Caco-2 (cell line): ENCODE results near the gene PROP1. TPM values are rescaled to one million over a fixed set of nuclear protein-coding genes. Genes with fewer than 3 reads are reported as not detected.
"Not testable (repeated sequence)": the region's sequence is repeated elsewhere in the genome, so short reads cannot be mapped to it uniquely, and the experiment has no call there.

Experiments
- BruUV-seq: library from RNA; stranded (reverse); fragments of 400-500 nt; replicated peaks from 2 replicates; lab custom pipeline; 2021; lab: Mats Ljungman, UMichigan
- CTCF ChIA-PET: fragments of 300-600 bp; sonication (Branson Sonifier 250); formaldehyde crosslinking; loops from one replicate; lab custom pipeline; 2022; ENCODE audit warnings: antibody characterized with exemption; lab: Charles Lee
- POLR2A ChIA-PET: fragments of 300-600 bp; sonication (Branson Sonifier 250); formaldehyde crosslinking; loops from one replicate; lab custom pipeline; 2022; ENCODE audit warnings: antibody characterized with exemption; lab: Charles Lee
- DNase-seq, 2 experiments: peaks; one replicate each; pipeline versions ENCODE4 v3.0.0 to v3.0.0-alpha.2; 2020 to 2022
- H3K27me3 ChIP-seq: replicated peaks from 2 replicates; pipeline ENCODE4 v1.6.0; 2011; ENCODE audit warnings: low read length; ENCODE audit not compliant: control insufficient read depth, insufficient read depth
- H3K36me3 ChIP-seq: 2 replicates; pipeline ENCODE4 v1.5.1; 2011; ENCODE audit warnings: low read length; ENCODE audit not compliant: control insufficient read depth, insufficient read depth
- H3K4me1 ChIP-seq: fragments of 250-450 bp; sonication (Bioruptor Pico); 2 replicates; pipeline ENCODE4 v1.5.1; 2020; ENCODE audit warnings: mild to moderate bottlenecking
- H3K4me3 ChIP-seq: 2 replicates; pipeline ENCODE4 v1.5.1; 2011; ENCODE audit warnings: low read depth, mild to moderate bottlenecking, control low read depth, low read length
- H3K9me3 ChIP-seq: fragments of 250-450 bp; sonication (Bioruptor Pico); 2 replicates; pipeline ENCODE4 v1.5.1; 2020; ENCODE audit warnings: mild to moderate bottlenecking, moderate library complexity
- H3K27ac Mint-ChIP-seq: one replicate; pipeline ENCODE4 v1.8.0; 2022; ENCODE audit warnings: mixed read lengths; ENCODE audit not compliant: unreplicated experiment
- H3K27me3 Mint-ChIP-seq: one replicate; pipeline ENCODE4 v1.8.0; 2022; ENCODE audit warnings: mixed read lengths; ENCODE audit not compliant: insufficient read depth, unreplicated experiment
- H3K36me3 Mint-ChIP-seq: one replicate; pipeline ENCODE4 v1.8.0; 2022; ENCODE audit warnings: mild to moderate bottlenecking, mixed read lengths; ENCODE audit not compliant: insufficient read depth, unreplicated experiment
- H3K4me1 Mint-ChIP-seq: one replicate; pipeline ENCODE4 v1.8.0; 2022; ENCODE audit warnings: low read depth, mixed read lengths; ENCODE audit not compliant: unreplicated experiment
- H3K4me3 Mint-ChIP-seq: one replicate; pipeline ENCODE4 v1.8.0; 2022; ENCODE audit warnings: mild to moderate bottlenecking, moderate library complexity, mixed read lengths; ENCODE audit not compliant: unreplicated experiment
- H3K9me3 Mint-ChIP-seq: one replicate; pipeline ENCODE4 v1.8.0; 2022; ENCODE audit warnings: mixed read lengths; ENCODE audit not compliant: unreplicated experiment
- CTCF ChIP-seq, 2 experiments: fragments of 200-600 bp in 1 of 2; IDR thresholded peaks; 1 replicate in 1 of 2; 2 replicates in 1 of 2; pipeline versions ENCODE4 v1.5.1 to v1.8.0; 2011 to 2022; ENCODE audit warnings: antibody characterized with exemption in 1 of 2, control low read depth in 1 of 2, inconsistent platforms in 1 of 2, low read depth in 1 of 2, low read length in 1 of 2, mild to moderate bottlenecking in 1 of 2, moderate library complexity in 1 of 2; ENCODE audit not compliant: insufficient read depth in 1 of 2, severe bottlenecking in 1 of 2, unreplicated experiment in 1 of 2
- intact Hi-C: fragments of 100-400 bp; cut with micrococcal nuclease; formaldehyde crosslinking; loops from one replicate; pipeline ENCODE4 v1.10.0; 2022; ENCODE audit not compliant: unreplicated experiment
- total RNA-seq: library from RNA; stranded (reverse); gene quantifications from 2 replicates; pipeline ENCODE4 v1.2.3, GENCODE V29; 2022

Gene PROP1
- total RNA-seq, 1 experiment from 2014 or later: not detected

- ChIA-PET POLR2A (no interaction called here), CTCF (no interaction called here)
- Mint-ChIP-seq H3K9me3 (no peaks in the 10 kb centered on the region), H3K27me3 (peaks cover 3% of the 10 kb centered on the region), H3K4me3 (no peak overlapping the region), H3K27ac (no peak overlapping the region), H3K36me3 (no peaks in the 10 kb centered on the region), H3K4me1 (no peaks in the 10 kb centered on the region)
- Histone ChIP-seq H3K4me1 (no peaks in the 10 kb centered on the region), H3K27me3 (no peaks in the 10 kb centered on the region), H3K9me3 (0 out of 2 replicates have a peak, but pooled peaks cover 5% of the 10 kb centered on the region), H3K4me3 (no peak overlapping the region), H3K36me3 (no peaks in the 10 kb centered on the region)
- intact Hi-C loops: no loop called here
- no peak for DNase-seq
- TF ChIP-seq CTCF (IDR thresholded peaks at IDR 0.05; ENCODE audit: insufficient read depth in 1 of 2, low read depth in 1 of 2, low read length in 1 of 2, severe bottlenecking in 1 of 2, unreplicated experiment in 1 of 2): no peak
- BruUV-seq: no TSS peak
These were observed 23.4 kb downstream of the PROP1 start for GRCh38 chr5:177972613-177973012.

GRCh38 chr5:177972014-177972413 lies 24.0 kb downstream of the PROP1 start:
- H3K4me1 Mint-ChIP-seq, H3K9me3 Mint-ChIP-seq, H3K36me3 Mint-ChIP-seq, POLR2A ChIA-PET, H3K9me3 ChIP-seq, intact Hi-C loops, H3K27ac Mint-ChIP-seq, H3K36me3 ChIP-seq, BruUV-seq, H3K27me3 ChIP-seq, H3K4me3 Mint-ChIP-seq, H3K4me1 ChIP-seq, CTCF ChIA-PET, H3K4me3 ChIP-seq, DNase-seq, H3K27me3 Mint-ChIP-seq: not testable (repeated sequence)

GRCh38 chr5:177968661-177969211 lies 27.3 kb downstream of the PROP1 start:
- no peaks in the 10 kb centered on the region for H3K36me3 Mint-ChIP-seq
- intact Hi-C loops: no loop called here
- Histone ChIP-seq H3K27me3 (no peaks in the 10 kb centered on the region), H3K36me3 (no peaks in the 10 kb centered on the region), H3K4me1 (no peaks in the 10 kb centered on the region), H3K4me3 (no peak overlapping the region), H3K9me3 (no peaks in the 10 kb centered on the region)
- TF ChIP-seq CTCF (IDR thresholded peaks at IDR 0.05; ENCODE audit: insufficient read depth in 1 of 2, low read depth in 1 of 2, low read length in 1 of 2, severe bottlenecking in 1 of 2, unreplicated experiment in 1 of 2): no peak
- no peak overlapping the region for H3K27ac Mint-ChIP-seq
- no peak for DNase-seq
- H3K27me3 Mint-ChIP-seq: peaks cover 3% of the 10 kb centered on the region
- no peak overlapping the region for H3K4me3 Mint-ChIP-seq
- no peaks in the 10 kb centered on the region for H3K4me1 Mint-ChIP-seq
- ChIA-PET CTCF (no interaction called here), POLR2A (no interaction called here)
- no TSS peak for BruUV-seq
- no peaks in the 10 kb centered on the region for H3K9me3 Mint-ChIP-seq
